Endothelial cell of umbilical vein (primary cell): ENCODE results near the gene ASMTL.

ENCODE experiments used
- CTCF ChIP-seq, 2 donors: IDR thresholded peaks; 1 replicate in 1 of 2; 2 replicates in 1 of 2; pipeline ENCODE4 v1.5.1; 2011; ENCODE audit warnings: low read length in 2 of 2, mild to moderate bottlenecking in 2 of 2, moderate library complexity in 2 of 2, control low read depth in 1 of 2, inconsistent platforms in 1 of 2, low read depth in 1 of 2; ENCODE audit not compliant: insufficient read depth in 1 of 2; ENCODE audit errors: extremely low read depth in 1 of 2
- EZH2 ChIP-seq: IDR thresholded peaks from 2 replicates; pipeline ENCODE4 v1.6.1; 2012; ENCODE audit warnings: borderline replicate concordance, low read depth, mild to moderate bottlenecking, moderate library complexity, low read length, inconsistent platforms; ENCODE audit not compliant: severe bottlenecking
- JUN ChIP-seq: IDR thresholded peaks from 2 replicates; pipeline ENCODE4 v1.6.1; 2011; ENCODE audit warnings: borderline replicate concordance, low read depth; ENCODE audit not compliant: insufficient read length, insufficient read depth
- MAX ChIP-seq: IDR thresholded peaks from 2 replicates; pipeline ENCODE4 v1.6.1; 2011; ENCODE audit not compliant: insufficient read depth, insufficient read length
- MYC ChIP-seq: IDR thresholded peaks from one replicate; pipeline ENCODE4 v1.6.1; 2011; ENCODE audit warnings: mild to moderate bottlenecking, low read depth, low read length
- POLR2A ChIP-seq: IDR thresholded peaks from 2 replicates; pipeline ENCODE4 v1.6.1; 2012; ENCODE audit warnings: low read depth, mild to moderate bottlenecking, control low read depth, low read length
- POLR2AphosphoS5 ChIP-seq: IDR thresholded peaks from 2 replicates; pipeline ENCODE4 v1.6.1; 2012; ENCODE audit warnings: low read depth, mild to moderate bottlenecking, control low read depth, low read length, moderate library complexity; ENCODE audit not compliant: insufficient read depth

GRCh38 chrX:1466232-1466661 is 13.5 kb upstream of the ASMTL start:
- no peak for TF ChIP-seq CTCF (IDR thresholded peaks at IDR 0.05; ENCODE audit: extremely low read depth in 1 of 2, insufficient read depth in 1 of 2, low read depth in 1 of 2, low read length in 2 of 2)
- TF ChIP-seq MAX = no peak
- TF ChIP-seq POLR2AphosphoS5 = no peak
- TF ChIP-seq POLR2A = no peak
- no peak for TF ChIP-seq EZH2
- no peak for TF ChIP-seq JUN
- no peak for TF ChIP-seq MYC
